ENCODE results near the gene NPAS3.

Gene NPAS3

DNA sequence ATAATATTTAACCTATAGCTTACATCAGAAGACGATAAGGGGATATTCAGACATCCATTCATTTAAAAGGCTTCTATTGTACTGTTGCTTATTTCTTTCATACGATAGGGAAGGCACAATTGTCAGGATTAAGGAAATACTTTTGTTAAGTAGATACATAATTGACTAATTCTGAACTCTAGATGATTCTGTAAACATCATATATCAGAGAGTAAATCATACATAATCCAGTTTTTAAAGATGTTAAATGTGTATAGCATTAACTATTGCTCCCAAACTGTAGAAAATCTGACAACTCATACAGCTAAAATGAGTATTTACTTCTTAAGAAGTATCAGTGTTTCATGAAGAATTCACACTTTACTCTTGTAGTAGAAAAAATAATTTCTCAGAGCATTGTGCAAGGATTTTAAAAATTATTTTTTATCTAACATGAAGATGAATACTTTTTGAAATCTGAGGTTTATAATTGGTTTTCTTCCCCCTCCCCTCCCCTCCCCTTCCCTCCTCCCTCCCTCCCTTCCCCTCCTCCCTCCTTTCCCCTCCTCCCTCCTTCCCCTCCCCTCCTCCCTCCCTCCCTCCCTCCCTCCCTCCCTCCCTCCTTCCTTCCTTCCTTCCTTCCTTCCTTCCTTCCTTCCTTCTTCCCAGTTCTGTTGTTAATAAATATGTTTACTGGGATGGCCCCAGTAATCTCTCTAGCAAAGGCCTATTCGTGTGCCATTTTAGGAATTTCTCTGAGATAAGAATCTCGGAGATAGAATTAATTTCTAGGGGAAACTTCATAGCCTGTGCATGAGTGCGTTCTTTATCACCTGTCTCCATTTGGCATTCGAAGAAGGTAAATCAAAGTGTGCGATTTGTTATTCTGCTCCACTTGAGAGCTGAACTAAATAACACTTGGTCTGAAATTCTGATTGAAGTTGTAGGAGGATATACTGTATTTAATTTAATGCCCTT is 2.3 kb downstream of the NPAS3 start:
- no peak for DNase-seq (ENCODE audit: low read depth)

DNA sequence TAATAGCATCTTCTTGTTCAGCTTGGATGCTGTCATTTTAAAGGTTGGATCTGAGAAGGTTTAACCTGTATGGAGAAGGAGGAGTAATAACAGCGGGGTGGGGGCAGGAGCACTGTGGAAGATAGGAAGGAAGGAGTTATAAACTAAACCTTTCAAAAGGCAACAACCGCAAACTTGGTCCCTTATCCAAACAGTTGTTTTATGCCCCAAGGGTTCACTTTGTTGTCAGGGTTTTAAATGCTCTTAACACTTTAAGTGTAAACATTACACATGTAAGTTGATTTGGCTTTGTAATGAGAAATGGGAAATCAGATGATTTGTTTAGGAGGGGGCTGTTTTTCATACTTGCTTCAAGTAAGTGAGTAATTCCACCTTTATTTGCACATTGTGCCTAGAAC is 3.0 kb downstream of the NPAS3 start:
- DNase-seq (ENCODE audit: low read depth), result no peak

DNA sequence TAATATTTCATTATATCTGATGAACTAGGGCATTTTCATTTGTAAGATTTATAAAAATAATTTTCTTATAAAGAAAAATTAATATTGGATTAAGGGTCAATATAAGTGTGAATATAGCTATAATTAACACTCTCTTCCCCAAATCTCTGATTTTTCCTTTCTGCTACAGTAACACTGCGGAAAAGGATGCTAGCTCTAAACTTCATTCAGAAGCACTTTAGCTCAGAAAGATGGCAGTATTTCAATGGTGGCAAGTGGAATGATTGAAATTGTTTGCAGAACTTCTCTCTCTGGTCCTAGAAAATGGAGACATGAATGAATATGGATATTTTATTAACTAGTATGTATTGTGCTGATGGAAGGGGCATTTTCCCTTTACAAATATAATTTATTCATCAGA is 8.4 kb downstream of the NPAS3 start:
- no peak for DNase-seq (ENCODE audit: low read depth)

DNA sequence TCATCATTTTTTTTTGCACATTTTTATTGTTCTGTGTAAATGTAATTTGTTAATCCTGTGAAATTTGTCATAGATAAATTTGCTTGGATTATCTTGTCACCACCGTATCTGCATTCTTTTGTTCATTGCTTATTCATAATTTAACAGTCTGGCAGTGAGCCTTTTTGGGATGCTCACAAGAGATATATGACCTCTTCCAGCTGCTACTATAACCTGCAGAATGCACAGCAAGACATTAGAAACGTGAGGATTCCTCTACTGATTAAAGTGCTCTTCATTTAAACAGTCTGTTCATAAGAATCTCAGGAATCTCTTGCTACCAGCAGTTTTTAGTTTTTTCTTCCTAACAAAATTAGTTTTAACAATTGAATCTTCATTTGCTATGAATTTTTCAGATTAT is 9.1 kb downstream of the NPAS3 start:
- no peak for DNase-seq (ENCODE audit: low read depth)

DNA sequence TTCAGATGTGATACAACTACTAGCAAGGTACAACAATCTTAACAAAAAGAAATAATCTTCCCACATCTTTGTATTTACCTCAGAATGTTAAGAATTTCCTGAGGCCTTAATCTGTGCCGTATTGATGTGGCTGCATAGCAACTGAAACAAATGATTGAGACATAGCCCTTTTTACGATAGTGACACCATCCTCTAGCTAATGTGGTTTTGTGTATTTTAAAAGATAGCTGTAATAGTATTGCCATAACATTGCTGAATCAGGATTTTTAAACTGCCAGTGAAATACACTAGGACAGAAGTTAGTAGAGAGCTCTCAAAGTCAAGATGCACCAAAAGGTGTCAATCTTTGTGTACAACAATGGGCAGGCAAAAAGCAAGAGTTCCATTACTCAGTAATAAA is 11.9 kb downstream of the NPAS3 start:
- no peak for DNase-seq (ENCODE audit: low read depth)

DNA sequence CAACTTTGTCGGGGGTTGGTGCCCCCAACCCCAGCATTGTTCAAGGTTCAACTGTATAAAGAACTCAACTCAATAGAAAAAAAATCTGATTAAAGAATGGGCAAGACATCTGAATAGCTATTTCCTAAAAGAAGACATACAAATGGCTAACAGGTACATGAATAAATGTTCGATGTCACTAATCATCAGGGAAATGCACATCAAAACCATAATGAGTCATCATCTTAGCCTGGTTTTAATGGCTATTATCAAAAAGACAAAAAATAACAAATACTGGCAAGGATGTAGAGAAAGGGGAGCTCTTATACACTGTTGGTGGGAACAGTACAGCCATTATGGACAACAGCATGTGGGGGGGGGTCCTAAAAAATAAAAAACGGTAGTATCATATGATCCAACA is 28.7 kb downstream of the NPAS3 start:
- DNase-seq (ENCODE audit: low read depth), result no peak

DNA sequence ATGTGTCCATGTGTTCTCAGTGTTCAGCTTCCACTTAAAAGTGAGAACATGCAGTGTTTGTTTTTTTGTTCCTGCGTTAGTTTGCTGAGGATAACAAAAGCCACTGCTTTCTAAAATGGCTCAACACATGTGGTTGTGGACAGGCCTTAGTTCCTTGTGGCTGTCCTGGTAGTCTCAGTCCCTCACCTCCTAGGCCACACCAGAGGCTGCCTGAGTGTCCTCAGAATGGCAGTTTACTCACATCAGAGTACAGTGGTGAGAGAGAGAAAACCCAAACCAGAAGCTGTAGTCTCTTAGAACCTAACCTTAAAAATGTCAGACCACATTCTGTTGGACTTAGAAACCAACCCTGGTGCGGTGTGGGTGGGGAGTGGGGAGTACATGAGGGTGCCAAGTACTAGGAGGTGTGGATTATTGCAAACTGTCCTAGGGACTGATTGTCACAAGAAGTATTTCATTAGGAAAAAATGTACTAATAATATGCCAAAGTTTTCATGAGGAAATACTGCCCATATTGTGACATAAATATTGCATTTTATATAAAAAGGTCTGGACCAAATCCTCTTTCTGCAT is 30.4 kb downstream of the NPAS3 start:
- DNase-seq (ENCODE audit: low read depth), result no peak

DNA sequence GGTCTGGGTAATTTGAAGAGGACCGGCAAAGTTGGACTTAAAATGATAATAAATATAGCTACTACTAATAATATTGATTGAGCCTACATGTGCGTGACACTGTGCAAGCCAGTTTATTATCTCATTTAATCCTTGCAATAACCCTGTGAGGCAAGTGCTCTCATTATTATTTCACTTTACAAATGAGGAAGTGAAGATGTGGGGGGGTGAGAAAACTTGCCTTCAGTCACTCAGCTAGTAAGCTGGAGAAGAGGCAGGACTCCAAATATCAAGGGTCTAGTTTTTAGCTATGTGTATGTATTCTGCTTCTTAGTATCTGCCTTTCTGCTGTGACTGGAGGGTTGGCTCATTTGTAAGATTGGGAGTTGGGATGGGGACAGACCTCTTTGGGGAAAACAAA is 39.2 kb downstream of the NPAS3 start:
- no peak for DNase-seq (ENCODE audit: low read depth)

DNA sequence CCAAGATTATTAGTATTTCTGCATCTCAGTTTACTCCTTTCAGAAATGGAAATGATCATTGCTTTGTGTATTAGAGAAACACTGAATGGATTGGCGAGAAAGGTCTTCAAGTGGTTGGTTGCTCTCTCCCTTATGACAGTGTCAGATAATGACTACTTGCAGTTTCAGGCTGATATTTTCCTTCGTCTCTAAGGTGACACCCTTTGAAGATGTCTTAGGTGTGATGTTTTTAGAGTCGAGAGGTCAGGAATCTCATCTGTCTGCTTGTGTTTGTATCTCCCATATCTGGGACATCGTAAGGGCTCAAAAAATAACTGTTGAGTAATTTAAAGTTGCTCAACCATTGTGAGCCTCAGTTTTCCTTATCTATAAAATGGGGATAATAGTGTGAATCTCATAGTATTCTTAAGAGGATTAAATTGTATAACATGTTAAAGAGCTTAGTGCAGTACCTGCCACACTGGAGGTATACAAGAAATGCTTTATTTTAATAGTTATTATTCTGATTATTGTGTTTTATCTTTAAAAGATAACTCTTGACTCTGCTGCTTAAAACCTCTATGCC is 40.1 kb downstream of the NPAS3 start:
- DNase-seq (ENCODE audit: low read depth), result no peak

DNA sequence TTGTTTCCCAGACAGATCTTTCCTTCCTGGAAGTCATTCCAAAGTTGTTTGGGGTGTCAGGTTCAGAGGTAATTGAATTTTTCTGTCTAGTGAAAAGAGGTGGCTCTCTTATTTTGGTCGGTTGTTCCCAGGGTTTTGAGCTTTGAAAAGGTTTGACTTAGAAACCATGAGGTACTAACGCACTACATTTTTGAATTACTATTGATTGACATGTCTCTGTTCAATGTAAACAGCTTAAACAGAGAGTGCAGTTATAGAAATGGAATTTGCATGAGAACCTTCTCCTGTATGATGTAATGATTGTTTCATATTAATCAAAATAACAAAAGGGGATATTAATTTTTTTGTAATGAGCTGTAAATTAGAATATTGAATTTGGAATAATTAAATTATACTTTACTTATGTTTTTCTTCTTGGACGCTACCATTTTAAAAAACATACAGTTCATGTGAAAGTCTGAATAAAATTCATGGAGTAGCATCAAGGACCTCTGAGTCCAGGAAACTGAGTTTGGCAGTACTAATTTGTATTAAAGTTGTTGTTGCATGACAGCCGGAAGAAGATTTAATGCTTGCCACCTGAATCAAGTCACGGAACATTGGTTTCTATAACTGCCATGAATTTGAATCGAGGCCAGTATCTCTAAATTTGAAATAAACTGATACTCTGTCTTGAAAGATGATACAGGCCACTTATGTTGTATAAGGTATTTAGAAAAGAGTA is 41.7 kb downstream of the NPAS3 start:
- DNase-seq (ENCODE audit: low read depth), result no peak

DNA sequence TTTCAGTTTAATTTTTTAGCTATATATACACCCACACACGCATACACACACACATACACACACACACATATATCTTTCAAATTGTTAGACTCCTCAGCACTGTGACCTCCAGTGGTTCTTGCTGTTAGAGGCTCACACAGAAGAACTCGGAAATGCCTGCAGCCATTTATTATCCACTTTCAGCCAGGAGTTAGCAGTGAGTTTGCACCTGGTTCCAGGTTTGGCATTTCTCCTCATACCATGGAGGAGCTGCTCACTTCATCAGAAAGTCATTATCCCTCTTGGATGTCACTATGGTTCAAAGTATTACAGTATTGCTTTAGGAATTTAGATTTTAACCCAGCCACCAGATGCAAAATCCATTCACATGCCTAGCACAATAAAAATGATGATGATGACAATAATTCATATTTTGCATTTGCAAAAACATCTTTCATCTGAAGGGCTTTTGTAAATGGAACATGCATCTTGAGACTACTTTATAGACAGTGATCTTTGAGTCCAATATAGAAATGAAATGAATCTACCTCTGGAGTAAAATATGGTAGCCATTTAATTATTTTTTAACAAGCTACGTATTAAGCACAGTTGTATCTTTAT is 42.3 kb downstream of the NPAS3 start:
- DNase-seq (ENCODE audit: low read depth), result no peak

DNA sequence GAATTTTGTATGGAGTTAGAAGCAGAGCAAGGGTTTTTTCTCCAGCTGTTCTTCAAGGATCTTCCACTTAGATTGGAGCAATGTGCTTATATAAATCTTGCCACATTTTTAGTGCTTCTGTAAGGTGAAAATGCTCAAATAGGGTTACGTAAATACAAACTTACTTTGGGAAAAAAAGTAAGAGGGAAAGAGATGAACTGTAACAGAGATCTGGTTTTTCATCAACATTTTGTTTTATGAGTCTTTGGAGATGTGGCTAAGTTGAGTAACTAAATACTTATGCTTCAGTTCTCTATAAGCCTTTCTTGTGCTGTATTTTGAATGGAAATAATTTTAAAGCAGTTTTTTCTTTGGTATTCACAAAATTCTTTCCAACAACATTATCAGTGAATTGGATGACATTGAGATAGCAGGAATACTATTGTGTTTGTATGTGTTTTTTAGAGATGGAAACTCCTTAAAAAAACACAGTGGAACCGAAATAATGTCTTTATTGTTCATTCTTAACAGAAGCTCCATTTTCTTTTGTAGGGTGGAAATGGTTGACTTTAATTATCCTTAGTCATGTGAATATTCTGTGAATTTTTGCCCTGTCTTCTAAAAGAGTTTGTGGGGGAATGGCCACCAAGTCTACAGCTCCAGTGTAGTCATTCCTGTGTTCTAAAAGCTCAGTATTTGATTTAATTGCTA is 45.7 kb downstream of the NPAS3 start:
- DNase-seq (ENCODE audit: low read depth), result no peak

DNA sequence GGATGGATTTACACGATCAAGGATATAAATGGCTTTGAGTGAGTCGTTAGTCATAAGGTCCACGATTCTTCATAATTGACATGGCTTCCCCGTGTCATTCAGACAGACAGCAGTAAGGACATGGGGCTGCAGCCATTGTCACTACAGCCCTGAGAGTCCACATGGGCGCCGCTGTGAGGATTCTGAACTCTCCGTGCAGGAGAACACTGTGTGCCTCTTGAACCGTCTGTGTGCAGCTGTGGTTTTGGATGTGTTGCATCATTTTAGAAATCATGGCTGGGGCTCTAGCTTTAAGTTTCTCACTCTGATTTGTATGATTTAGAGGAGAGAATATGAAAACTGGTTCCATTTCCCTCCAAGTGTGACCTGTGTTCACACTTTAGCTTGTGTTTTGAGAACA is 47.2 kb downstream of the NPAS3 start:
- DNase-seq (ENCODE audit: low read depth), result no peak

DNA sequence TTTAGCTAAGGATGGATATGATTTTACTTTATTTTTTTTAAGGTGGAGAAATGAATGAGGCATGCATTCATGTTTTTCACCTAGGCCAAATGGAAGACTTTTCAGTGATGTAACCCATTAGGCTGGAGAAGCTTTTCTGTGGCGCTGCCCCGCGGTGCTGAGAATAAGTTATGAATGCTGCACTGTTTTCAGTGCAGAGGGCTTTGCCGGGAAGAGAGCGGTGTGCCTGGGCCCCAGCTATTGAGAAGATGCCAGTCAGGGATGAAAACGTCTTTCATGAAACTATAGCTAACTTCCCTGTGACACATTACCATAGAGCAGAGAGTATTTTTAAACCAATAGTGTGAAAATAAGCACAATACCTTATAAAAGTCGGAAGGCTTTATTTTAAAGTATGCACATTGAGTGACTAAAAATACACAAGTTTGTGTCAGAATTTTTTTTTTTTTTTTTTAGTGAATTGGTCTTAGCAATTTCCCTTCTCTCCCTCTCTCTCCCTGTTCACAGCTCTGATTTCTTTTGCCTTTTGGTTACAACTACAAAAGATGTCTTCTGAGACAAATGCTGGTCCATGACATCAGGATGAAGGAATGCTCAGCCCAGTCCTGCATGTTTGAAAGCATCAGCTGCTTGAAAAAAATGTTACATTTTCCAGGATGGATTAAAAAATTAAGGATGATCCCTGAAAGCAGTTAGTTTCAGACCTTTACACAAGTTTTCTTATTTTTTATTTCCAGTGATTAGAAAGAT is 48.3 kb downstream of the NPAS3 start:
- no peak for DNase-seq (ENCODE audit: low read depth)

DNA sequence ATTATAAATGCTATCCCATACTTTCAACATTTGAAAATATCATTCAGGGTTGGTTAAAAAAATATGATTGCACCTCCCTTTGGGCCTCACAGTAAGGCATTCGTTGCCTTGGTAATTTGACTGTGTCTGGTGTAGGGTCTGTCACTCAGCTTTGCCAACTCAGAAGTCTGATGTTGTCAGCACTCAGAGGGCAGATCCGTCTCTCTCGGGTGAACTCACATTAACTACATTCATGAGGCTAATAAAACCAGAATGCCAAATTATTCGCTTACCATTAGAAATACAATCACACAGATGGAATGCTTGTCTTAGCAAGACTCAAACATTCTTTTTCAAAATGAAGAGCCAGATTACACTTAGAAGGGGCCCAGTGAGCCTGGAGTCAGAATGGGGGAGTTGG is 53.0 kb downstream of the NPAS3 start:
- no peak for DNase-seq (ENCODE audit: low read depth)

DNA sequence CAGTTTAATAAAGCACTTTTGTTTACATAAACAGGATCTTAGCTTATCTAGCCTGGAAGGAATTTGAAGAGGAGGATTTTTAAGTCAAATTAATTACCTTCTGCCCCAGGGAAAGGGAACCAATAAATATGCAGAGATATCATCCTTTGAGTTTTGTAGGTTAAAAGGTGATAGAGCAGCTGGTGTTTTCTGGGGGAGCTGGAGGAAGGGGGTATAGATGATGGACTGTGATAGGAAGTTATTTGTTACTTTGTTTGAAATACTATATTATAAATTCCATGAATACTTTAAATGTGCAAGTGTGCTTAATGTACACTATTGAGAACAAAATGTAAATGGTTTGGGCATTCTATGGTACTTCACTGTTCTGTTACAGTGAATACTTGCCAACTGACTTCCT is 55.2 kb downstream of the NPAS3 start:
- DNase-seq (ENCODE audit: low read depth), result no peak

DNA sequence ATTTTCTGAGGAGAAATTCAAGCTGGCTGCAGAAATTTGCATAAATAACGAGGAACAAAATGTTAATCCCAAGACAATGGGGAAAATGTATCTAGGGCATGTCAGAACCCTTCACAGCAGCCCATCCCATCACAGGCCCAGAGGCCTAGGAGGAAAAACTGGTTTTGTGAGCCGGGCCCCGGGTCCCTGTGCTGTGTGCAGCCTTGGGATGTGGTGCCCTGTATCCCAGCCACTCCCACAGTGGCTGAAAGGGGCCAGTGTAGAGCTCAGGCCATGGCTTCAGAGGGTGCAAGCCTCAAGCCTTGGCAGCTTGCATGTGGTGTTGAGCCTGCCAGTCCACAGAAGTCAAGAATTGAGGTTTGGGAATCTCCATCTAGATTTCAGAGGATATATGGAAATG is 57.7 kb downstream of the NPAS3 start:
- no peak for DNase-seq (ENCODE audit: low read depth)

DNA sequence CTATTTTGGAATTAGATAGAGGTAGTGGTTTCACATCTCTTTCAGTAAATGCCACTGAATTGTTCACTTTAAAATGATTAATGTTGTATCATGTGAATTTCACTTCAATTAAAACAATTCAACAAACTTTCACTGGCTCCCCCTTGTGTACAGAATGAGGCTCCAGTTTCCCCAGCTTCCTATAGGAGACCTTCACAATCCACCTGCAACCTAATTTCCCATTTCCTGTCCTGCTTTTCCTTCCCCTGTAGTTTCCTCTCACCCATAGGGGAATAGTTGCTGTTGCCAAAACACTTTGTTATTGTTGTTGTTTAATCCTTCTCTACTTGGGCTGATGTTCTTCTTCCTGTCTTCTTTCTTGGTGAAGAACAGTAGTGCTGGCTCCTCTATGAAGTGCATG is 59.8 kb downstream of the NPAS3 start:
- DNase-seq (ENCODE audit: low read depth), result no peak

DNA sequence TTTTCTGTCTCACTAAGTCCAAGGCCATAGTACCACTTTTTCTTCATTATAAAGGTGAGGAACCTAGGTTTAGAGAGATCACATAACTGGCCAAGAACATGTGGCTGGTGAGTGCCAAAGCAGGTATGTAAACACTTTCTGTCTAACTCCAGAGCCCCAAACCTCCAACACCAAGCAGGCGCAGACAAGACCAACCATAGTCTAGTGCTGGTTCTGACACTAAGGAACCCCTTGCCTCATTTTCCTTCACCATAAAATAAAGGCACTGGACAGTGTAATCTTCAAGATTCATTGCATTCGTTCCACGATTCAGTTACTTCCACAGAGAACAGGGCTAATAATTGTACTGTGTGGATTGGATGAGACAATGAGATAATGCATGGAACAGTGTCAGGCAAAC is 71.0 kb downstream of the NPAS3 start:
- no peak for DNase-seq (ENCODE audit: low read depth)

DNA sequence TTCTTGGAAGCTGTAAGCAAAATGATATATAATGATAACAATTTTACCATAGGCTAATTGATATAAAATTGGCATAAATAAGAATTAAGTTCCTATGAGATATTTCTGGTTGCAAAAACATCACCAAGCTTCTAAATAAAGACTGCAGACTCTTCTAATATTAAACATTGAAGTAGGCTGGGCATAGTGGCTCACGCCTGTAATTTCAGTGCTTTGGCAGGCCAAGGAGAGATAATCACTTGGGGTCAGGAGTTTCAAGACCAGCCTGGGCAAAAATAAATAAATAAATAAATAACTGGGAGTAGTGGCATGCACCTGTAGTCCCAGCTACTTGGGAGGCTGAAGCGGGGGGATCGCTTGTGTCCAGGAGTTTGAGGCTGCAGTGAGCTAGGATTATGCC is 71.8 kb downstream of the NPAS3 start:
- DNase-seq (ENCODE audit: low read depth), result no peak

DNA sequence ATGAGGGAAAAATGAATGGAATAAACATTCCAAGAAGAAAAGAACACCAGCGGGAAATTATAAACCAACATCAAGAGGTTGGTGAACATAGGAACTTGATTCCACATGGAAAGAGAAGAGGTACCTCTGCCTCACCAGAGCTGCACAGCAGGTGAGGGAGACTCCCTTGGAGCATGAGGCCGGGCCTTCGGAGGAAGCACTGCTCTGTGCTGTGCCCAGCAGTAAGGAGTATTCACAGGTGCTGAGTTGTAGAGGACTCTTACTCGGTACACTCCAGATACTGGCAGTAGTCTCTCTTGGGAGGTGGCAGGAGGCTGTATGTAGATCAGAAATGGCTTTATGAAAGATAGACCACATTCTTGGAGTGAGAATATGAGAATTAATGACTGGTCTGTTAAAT is 76.0 kb downstream of the NPAS3 start:
- DNase-seq (ENCODE audit: low read depth), result no peak
